B cell (primary cell): ENCODE measurements around the gene WDR41. TPM values are rescaled to one million over a fixed set of nuclear protein-coding genes. Genes with fewer than 3 reads are reported as not detected.

Experiments
- ATAC-seq: fragments of 200-7000 bp; cut with Tn5 transposase; one replicate; pipeline ENCODE4 v1.10.0; 2021; ENCODE audit warnings: low read depth, mild to moderate bottlenecking, moderate number of reproducible peaks, moderate library complexity
- CTCF ChIA-PET: fragments of 350-600 bp; sonication (Branson Sonifier 250); formaldehyde crosslinking; loops from one replicate; lab custom pipeline; 2021; ENCODE audit warnings: antibody characterized with exemption, inconsistent platforms; lab: Charles Lee
- POLR2A ChIA-PET: fragments of 350-600 bp; sonication (Branson Sonifier 250); formaldehyde crosslinking; loops from one replicate; lab custom pipeline; 2021; ENCODE audit warnings: antibody characterized with exemption; lab: Charles Lee
- DNase-seq: peaks from one replicate; pipeline ENCODE4 v3.0.0; 2013
- H2AFZ ChIP-seq: 2 replicates; pipeline ENCODE4 v1.6.1; 2012; ENCODE audit warnings: mild to moderate bottlenecking, low read depth, low read length; ENCODE audit not compliant: insufficient read depth, poor library complexity, severe bottlenecking
- H3K27ac ChIP-seq, 2 donors: 1 replicate in 1 of 2; 2 replicates in 1 of 2; pipeline ENCODE4 v1.5.1; 2012 to 2013; ENCODE audit warnings: low read length in 2 of 2, mild to moderate bottlenecking in 2 of 2, moderate library complexity in 1 of 2
- H3K27me3 ChIP-seq, 4 experiments: fragments of 200-600 bp in 1 of 4; sonication (generic) in 1 of 4; replicated peaks in 1 of 4; 1 replicate in 2 of 4; 2 replicates in 2 of 4; pipeline versions ENCODE4 v1.6.1 to v1.7.0; 2013 to 2016; ENCODE audit warnings: low read length in 3 of 4, mild to moderate bottlenecking in 2 of 4, mixed read lengths in 1 of 4, moderate library complexity in 1 of 4; ENCODE audit not compliant: insufficient read depth in 4 of 4, control insufficient read depth in 3 of 4; ENCODE audit errors: control extremely low read depth in 1 of 4
- H3K36me3 ChIP-seq, 2 experiments: replicated peaks in 1 of 2; 1 replicate in 1 of 2; 2 replicates in 1 of 2; pipeline versions ENCODE4 v1.6.1 to v1.7.1; 2013; ENCODE audit warnings: low read length in 1 of 2; ENCODE audit not compliant: insufficient read depth in 2 of 2, control insufficient read depth in 1 of 2; ENCODE audit errors: control extremely low read depth in 1 of 2, extremely low read depth in 1 of 2
- H3K4me1 ChIP-seq, 2 donors: fragments of 200-600 bp in 1 of 2; sonication (generic) in 1 of 2; 1 replicate in 1 of 2; 2 replicates in 1 of 2; pipeline versions ENCODE4 v1.5.1 to v1.6.1; 2013 to 2017; ENCODE audit warnings: low read length in 2 of 2; ENCODE audit not compliant: control insufficient read depth in 2 of 2, insufficient read depth in 2 of 2
- H3K4me2 ChIP-seq: replicated peaks from 2 replicates; pipeline ENCODE3; 2012; ENCODE audit warnings: mild to moderate bottlenecking, low read depth, low read length; ENCODE audit not compliant: poor library complexity, severe bottlenecking
- H3K4me3 ChIP-seq, 5 experiments: fragments of 200-600 bp in 1 of 5; sonication (generic) in 1 of 5; 1 replicate in 3 of 5; 2 replicates in 2 of 5; pipeline versions ENCODE4 v1.5.1 to v1.7.0; 2011 to 2016; ENCODE audit warnings: low read length in 4 of 5, mild to moderate bottlenecking in 4 of 5, low read depth in 2 of 5, control low read depth in 1 of 5, moderate library complexity in 1 of 5; ENCODE audit not compliant: insufficient read depth in 1 of 5; ENCODE audit errors: control extremely low read depth in 1 of 5, extremely low read depth in 1 of 5
- H3K79me2 ChIP-seq: fragments of 200-600 bp; sonication (generic); one replicate; pipeline ENCODE4 v1.6.0; 2016; ENCODE audit warnings: low read length; ENCODE audit not compliant: control insufficient read depth, insufficient read depth
- H3K9ac ChIP-seq: fragments of 200-600 bp; sonication (generic); 2 replicates; pipeline ENCODE4 v1.6.1; 2017; ENCODE audit warnings: mild to moderate bottlenecking, low read length, moderate library complexity
- H3K9me3 ChIP-seq, 3 donors: one replicate each; pipeline versions ENCODE4 v1.6.1 to v1.7.1; 2013; ENCODE audit warnings: low read length in 2 of 3; ENCODE audit not compliant: control insufficient read depth in 2 of 3, insufficient read depth in 1 of 3; ENCODE audit errors: control extremely low read depth in 1 of 3
- H4K20me1 ChIP-seq: 2 replicates; pipeline ENCODE4 v1.6.0; 2012; ENCODE audit warnings: mild to moderate bottlenecking, low read length; ENCODE audit not compliant: insufficient read depth, control insufficient read depth, poor library complexity, severe bottlenecking
- H3K27ac Mint-ChIP-seq: one replicate; pipeline ENCODE4 v1.8.0; 2021; ENCODE audit warnings: mixed read lengths
- H3K27me3 Mint-ChIP-seq: one replicate; pipeline ENCODE4 v1.8.0; 2021; ENCODE audit warnings: mixed read lengths
- H3K4me1 Mint-ChIP-seq: one replicate; pipeline ENCODE4 v1.8.0; 2021; ENCODE audit warnings: mixed read lengths
- H3K4me3 Mint-ChIP-seq: one replicate; pipeline ENCODE4 v1.8.0; 2021; ENCODE audit warnings: mixed read lengths
- H3K9me3 Mint-ChIP-seq: one replicate; pipeline ENCODE4 v1.8.0; 2022; ENCODE audit warnings: mixed read lengths; ENCODE audit not compliant: insufficient read depth
- CTCF ChIP-seq: fragments of 200-600 bp; IDR thresholded peaks from one replicate; pipeline ENCODE4 v1.8.0; 2022; ENCODE audit warnings: antibody characterized with exemption, mild to moderate bottlenecking
- EZH2 ChIP-seq: IDR thresholded peaks from 2 replicates; pipeline ENCODE4 v1.6.1; 2012; ENCODE audit warnings: borderline replicate concordance, low read depth, mild to moderate bottlenecking, moderate library complexity, low read length; ENCODE audit not compliant: insufficient read depth, poor library complexity, severe bottlenecking
- WGBS: methylation state at CpG from one replicate; pipeline ENCODE4 v1.1.5; 2013; ENCODE audit warnings: missing lambda C conversion rate; ENCODE audit not compliant: insufficient coverage; 5-methylcytosine and 5-hydroxymethylcytosine counted together
- intact Hi-C: fragments of 100-400 bp; cut with micrococcal nuclease; formaldehyde crosslinking; loops from one replicate; pipeline ENCODE4 v1.10.0; 2022
- polyA plus RNA-seq: library from polyadenylated mRNA; depleted of rRNA; stranded (reverse); fragments of >200 nt; gene quantifications from 2 replicates; pipeline ENCODE4 v1.2.3, GENCODE V29; 2012
- total RNA-seq, 2 donors: library from RNA; stranded (reverse); fragments of 120-200 nt in 1 of 2; gene quantifications; 1 replicate in 1 of 2; 2 replicates in 1 of 2; pipeline versions ENCODE4 v1.2.3 to v1.2.4, GENCODE V29; 2013 to 2022

Gene WDR41
- total and polyA plus RNA-seq, 2 donors (not counting 1 experiment from before 2014, with no cell fraction given) = 9.0 to 30.6 TPM

DNA sequence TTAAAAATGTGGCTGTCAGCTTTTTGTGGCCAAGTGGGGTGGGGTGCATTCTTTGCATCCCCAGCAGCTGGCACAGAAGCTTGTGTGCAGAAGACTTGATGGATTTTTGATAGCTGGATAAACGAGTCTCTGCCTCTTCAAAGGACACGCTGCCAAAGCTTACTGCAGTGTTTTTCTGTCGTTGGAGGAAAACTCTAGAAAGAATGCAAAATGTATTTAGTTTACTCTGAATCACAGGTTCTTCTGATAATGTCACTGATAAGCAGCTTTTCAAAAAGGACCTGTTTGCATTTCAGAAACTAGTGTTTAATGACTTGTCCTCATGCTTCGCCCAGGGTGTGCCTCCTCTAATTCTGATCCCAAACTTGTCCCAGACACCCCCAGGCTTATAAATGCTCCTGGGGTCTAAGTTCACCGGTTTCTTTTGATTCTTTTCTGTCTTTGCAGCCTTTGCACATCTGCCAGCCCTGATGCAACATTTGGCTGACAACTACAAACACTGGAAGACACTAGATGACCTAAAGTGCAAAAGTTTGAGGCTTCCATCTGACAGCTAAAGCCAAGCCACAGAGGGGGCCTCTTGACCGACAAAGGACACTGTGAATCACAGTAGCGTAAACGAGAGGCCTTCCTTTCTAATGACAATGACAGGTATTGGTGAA is 66.0 kb downstream of the WDR41 start:
- H3K4me1 ChIP-seq = no peaks in the 10 kb centered on the region
- no peak overlapping the region for H3K27ac ChIP-seq
- H3K9ac ChIP-seq = no peak overlapping the region
- Mint-ChIP-seq H3K27ac (no peak overlapping the region), H3K4me1 (no peaks in the 10 kb centered on the region), H3K9me3 (no peaks in the 10 kb centered on the region), H3K27me3 (no peaks in the 10 kb centered on the region), H3K4me3 (no peak overlapping the region)
- intact Hi-C loops = no loop called here
- no peaks in the 10 kb centered on the region for H3K27me3 ChIP-seq
- TF ChIP-seq EZH2 (no peak), CTCF (no peak)
- H4K20me1 ChIP-seq = no peaks in the 10 kb centered on the region
- ATAC-seq (no peak), DNase-seq (no peak)
- H3K79me2 ChIP-seq = no peaks in the 10 kb centered on the region
- no peak overlapping the region for H3K4me2 ChIP-seq
- H3K36me3 ChIP-seq = peaks cover 7 to 11% of the 10 kb centered on the region in 2 experiments
- ChIA-PET POLR2A (no interaction called here), CTCF (no interaction called here)
- WGBS = 100% methylated on average over 6 of the region's 8 CpGs
- no peak overlapping the region for H2AFZ ChIP-seq
- peaks cover 0 to 2% (median 0%) of the 10 kb centered on the region in 3 donors for H3K9me3 ChIP-seq
- no peak overlapping the region for H3K4me3 ChIP-seq

GRCh38 chr5:77425420-77425819 is 66.7 kb downstream of the WDR41 start:
- Histone ChIP-seq H3K4me3 (no peak overlapping the region), H3K27ac (no peak overlapping the region), H3K36me3 (peaks cover 7 to 11% of the 10 kb centered on the region in 2 experiments), H3K27me3 (no peaks in the 10 kb centered on the region), H3K9ac (no peak overlapping the region), H3K4me2 (no peak overlapping the region), H3K4me1 (no peaks in the 10 kb centered on the region), H3K9me3 (peaks cover 0 to 2% (median 0%) of the 10 kb centered on the region in 3 donors), H2AFZ (no peak overlapping the region), H4K20me1 (no peaks in the 10 kb centered on the region), H3K79me2 (no peaks in the 10 kb centered on the region)
- H3K4me3 Mint-ChIP-seq = no peak overlapping the region
- intact Hi-C loops = no loop called here
- CTCF ChIA-PET = no interaction called here
- 92% methylated on average over 4 of the region's 5 CpGs for WGBS
- POLR2A ChIA-PET = no interaction called here
- no peaks in the 10 kb centered on the region for H3K27me3 Mint-ChIP-seq
- no peaks in the 10 kb centered on the region for H3K4me1 Mint-ChIP-seq
- no peak for TF ChIP-seq CTCF
- TF ChIP-seq EZH2 = no peak
- no peaks in the 10 kb centered on the region for H3K9me3 Mint-ChIP-seq
- DNase-seq (no peak), ATAC-seq (no peak)
- no peak overlapping the region for H3K27ac Mint-ChIP-seq
